ENCODE results near the gene PLCD3.

GRCh38 chr17:45092911-45093430, 39.3 kb downstream of the PLCD3 start:
- TF ChIP-seq, protein P1, sequence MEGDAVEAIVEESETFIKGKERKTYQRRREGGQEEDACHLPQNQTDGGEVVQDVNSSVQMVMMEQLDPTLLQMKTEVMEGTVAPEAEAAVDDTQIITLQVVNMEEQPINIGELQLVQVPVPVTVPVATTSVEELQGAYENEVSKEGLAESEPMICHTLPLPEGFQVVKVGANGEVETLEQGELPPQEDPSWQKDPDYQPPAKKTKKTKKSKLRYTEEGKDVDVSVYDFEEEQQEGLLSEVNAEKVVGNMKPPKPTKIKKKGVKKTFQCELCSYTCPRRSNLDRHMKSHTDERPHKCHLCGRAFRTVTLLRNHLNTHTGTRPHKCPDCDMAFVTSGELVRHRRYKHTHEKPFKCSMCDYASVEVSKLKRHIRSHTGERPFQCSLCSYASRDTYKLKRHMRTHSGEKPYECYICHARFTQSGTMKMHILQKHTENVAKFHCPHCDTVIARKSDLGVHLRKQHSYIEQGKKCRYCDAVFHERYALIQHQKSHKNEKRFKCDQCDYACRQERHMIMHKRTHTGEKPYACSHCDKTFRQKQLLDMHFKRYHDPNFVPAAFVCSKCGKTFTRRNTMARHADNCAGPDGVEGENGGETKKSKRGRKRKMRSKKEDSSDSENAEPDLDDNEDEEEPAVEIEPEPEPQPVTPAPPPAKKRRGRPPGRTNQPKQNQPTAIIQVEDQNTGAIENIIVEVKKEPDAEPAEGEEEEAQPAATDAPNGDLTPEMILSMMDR (IDR thresholded peaks at IDR 0.05) = no peak
- no peak for TF ChIP-seq POLR2A (IDR thresholded peaks at IDR 0.05)
